Fibroblast of mammary gland (primary cell): ENCODE measurements around the gene TMC1.

Source experiments
- DNase-seq: peaks from one replicate; pipeline ENCODE4 v3.0.0-alpha.2; 2010; ENCODE audit warnings: low read depth
- H3K4me3 ChIP-seq: 2 replicates; pipeline ENCODE4 v1.5.1; 2011; ENCODE audit warnings: low read depth, mild to moderate bottlenecking, low read length, moderate library complexity; ENCODE audit not compliant: control insufficient read depth
- TF ChIP-seq, protein P1 (sequence below): conservative IDR thresholded peaks from 2 replicates; pipeline ENCODE4 v1.5.1; 2011; ENCODE audit warnings: low read depth, low read length, inconsistent platforms; ENCODE audit not compliant: control insufficient read depth, insufficient read depth

The TMC1 gene

DNA sequence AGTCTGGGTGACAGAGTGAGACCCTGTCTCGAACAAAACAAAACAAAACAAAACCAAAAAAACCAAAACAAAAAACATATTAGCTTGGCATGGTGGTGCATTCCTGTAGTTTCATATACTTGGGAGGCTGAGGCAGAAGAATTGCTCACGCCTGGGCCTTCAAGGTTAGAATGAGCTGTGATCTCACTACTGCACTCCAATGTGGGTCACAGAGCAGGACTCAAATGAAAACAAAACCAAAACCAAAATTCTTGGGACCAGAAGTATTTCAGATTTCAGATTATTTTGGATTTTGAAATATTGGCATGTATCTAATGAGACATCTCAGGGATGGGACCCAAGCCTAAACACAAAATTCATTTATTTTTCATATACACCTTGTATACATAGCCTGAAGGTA is 80.2 kb downstream of the TMC1 start:
- TF ChIP-seq, protein P1, sequence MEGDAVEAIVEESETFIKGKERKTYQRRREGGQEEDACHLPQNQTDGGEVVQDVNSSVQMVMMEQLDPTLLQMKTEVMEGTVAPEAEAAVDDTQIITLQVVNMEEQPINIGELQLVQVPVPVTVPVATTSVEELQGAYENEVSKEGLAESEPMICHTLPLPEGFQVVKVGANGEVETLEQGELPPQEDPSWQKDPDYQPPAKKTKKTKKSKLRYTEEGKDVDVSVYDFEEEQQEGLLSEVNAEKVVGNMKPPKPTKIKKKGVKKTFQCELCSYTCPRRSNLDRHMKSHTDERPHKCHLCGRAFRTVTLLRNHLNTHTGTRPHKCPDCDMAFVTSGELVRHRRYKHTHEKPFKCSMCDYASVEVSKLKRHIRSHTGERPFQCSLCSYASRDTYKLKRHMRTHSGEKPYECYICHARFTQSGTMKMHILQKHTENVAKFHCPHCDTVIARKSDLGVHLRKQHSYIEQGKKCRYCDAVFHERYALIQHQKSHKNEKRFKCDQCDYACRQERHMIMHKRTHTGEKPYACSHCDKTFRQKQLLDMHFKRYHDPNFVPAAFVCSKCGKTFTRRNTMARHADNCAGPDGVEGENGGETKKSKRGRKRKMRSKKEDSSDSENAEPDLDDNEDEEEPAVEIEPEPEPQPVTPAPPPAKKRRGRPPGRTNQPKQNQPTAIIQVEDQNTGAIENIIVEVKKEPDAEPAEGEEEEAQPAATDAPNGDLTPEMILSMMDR: no peak
- no peak overlapping the region for H3K4me3 ChIP-seq
- DNase-seq: no peak

DNA sequence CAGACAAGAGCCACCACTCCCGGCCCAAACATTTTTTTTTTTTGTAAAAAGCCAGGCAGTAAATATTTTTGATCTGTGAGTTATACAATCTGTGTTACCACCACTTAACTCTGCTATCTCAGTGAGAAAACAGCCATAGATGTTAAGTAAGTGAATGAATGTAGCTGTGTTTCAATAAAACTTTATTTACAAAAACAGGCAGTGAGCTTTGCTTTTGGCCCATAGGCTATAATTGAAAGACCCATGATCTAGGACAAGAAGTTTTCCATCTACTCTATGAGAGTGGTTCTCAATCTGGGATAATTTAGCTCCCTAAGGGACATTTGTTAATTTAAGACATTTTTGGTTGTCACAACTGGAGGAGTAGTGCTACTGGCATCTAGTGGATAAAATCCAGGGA is 91.0 kb downstream of the TMC1 start:
- DNase-seq: no peak
- TF ChIP-seq, protein P1: peak; percentile 10
- no peak overlapping the region for H3K4me3 ChIP-seq

DNA sequence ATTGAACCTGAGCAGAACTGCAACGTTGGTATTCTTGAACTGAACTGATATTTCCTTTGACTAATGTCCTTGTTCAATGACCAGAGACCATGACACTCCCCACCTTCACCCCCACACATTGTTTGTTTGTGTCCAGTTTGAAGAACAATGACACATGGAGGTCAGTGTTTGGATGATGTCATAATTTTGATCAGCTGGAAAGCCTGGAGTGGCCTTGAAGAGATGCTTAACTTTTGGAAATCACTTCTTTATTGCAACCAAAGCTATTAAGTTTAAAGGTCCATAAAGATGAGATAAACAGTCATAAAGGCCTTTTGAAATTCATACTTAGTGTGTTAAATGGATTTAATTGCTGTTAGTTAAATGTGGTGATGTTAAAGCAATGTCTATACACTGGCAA is 92.7 kb downstream of the TMC1 start:
- TF ChIP-seq, protein P1: no peak
- DNase-seq: peak; percentile 10
- no peak overlapping the region for H3K4me3 ChIP-seq

DNA sequence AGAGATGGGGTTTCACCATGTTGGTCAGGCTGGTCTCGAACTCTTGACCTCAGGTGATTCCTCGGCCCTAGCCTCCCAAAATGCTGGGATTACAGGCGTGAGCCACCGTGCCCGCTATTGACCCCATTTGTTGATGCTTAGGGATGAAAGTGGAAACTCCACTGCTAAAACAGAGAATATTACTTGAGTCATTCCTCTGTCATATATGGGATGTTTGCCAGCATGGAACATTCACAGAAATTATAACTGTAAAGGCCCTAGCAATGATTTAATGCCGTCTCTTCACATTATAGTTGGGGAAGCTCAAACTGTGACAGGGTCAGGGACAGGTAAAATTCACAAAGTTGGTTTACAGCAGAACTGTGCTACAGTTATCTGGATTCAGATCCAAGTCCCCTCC is 94.5 kb downstream of the TMC1 start:
- H3K4me3 ChIP-seq: no peak overlapping the region
- TF ChIP-seq, protein P1: no peak
- DNase-seq: peak; percentile 32

DNA sequence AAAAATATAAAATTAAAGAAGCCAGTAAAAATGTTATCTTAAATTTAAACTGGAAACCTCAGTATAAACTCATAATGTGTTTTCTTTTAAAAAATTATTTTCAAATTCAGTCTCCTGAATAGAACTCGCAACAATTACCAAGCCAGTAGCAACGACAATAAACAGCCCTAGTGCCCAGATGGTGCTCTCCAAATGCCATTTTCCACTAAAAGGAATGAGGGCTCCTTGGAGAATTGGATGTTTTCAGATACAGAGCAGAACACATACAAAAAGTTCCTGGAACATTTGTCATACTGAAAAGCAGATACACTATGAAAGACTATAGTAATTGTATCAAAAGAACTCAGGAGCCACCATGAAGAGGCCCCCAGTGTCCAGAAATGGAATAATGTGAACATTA is 97.4 kb downstream of the TMC1 start:
- no peak overlapping the region for H3K4me3 ChIP-seq
- TF ChIP-seq, protein P1: no peak
- DNase-seq: no peak

DNA sequence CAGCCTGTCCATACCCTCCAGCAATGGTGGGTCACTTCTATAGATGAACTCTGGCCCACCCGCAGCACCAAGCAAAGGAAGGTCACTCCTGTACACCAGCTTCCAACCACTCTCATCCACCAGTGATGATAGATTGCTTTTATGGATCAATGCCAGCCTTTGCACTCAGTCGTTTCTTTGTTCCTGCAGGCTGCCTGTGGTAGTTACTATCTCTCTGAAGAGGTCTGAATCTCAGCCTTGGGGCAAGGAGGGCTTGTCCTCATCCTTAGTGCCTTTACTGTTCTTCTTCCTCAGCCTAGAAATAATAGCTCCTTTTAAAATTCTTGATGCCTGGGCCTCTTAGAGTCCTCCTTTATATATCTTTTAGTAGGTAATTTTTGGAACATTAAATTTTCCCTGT is 100.8 kb downstream of the TMC1 start:
- DNase-seq: no peak
- no peak overlapping the region for H3K4me3 ChIP-seq
- TF ChIP-seq, protein P1: no peak

DNA sequence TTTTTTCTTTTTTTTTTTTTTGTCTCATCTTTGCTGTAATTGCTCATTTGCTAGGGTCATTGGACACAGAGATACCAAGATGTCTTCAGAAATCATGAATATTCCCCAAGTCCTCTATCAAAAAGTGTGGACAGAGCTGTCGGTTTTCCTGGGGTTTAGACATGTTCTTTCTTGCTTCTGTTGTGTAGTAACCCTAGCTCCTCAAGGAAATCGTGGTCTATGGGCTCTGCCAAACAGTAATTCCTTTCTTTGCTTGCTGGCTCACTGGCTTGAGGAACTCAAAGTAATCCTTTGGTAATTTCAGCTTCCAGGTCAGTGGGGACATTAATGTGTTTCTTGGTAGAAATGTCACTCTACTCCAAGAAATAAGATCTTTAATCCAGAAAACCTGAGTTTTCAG is 101.7 kb downstream of the TMC1 start:
- TF ChIP-seq, protein P1: no peak
- peak; percentile 15 for DNase-seq
- H3K4me3 ChIP-seq: no peak overlapping the region
